ENCODE data around the gene OR2L13.

GRCh38 chr1:248127653-248128052 lies 32.7 kb downstream of the OR2L13 start:
- no peak for TF ChIP-seq POLR2A (IDR thresholded peaks at IDR 0.05; ENCODE audit: low read depth, low read length)
- TF ChIP-seq JUN (IDR thresholded peaks at IDR 0.05; ENCODE audit: borderline replicate concordance, insufficient read depth, insufficient read length, low read depth) = no peak
- no peak for TF ChIP-seq FOS (IDR thresholded peaks at IDR 0.05; ENCODE audit: borderline replicate concordance, insufficient read depth, low read length)
- TF ChIP-seq, protein P1, sequence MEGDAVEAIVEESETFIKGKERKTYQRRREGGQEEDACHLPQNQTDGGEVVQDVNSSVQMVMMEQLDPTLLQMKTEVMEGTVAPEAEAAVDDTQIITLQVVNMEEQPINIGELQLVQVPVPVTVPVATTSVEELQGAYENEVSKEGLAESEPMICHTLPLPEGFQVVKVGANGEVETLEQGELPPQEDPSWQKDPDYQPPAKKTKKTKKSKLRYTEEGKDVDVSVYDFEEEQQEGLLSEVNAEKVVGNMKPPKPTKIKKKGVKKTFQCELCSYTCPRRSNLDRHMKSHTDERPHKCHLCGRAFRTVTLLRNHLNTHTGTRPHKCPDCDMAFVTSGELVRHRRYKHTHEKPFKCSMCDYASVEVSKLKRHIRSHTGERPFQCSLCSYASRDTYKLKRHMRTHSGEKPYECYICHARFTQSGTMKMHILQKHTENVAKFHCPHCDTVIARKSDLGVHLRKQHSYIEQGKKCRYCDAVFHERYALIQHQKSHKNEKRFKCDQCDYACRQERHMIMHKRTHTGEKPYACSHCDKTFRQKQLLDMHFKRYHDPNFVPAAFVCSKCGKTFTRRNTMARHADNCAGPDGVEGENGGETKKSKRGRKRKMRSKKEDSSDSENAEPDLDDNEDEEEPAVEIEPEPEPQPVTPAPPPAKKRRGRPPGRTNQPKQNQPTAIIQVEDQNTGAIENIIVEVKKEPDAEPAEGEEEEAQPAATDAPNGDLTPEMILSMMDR (IDR thresholded peaks at IDR 0.05; ENCODE audit: extremely low read depth in 1 of 2, insufficient read depth in 1 of 2, low read depth in 1 of 2, low read length in 2 of 2) = no peak
- TF ChIP-seq POLR2AphosphoS5 (IDR thresholded peaks at IDR 0.05; ENCODE audit: insufficient read depth, low read depth, low read length) = no peak
- no peak for TF ChIP-seq MAX (IDR thresholded peaks at IDR 0.05; ENCODE audit: insufficient read depth, insufficient read length)

All from endothelial cell of umbilical vein (primary cell).